ENCODE measurements around the gene LRP3.
A peak's percentile ranks its signal among the peaks of the same experiment; 100 is the strongest.
"Not testable (repeated sequence)": the region's sequence is repeated elsewhere in the genome, so short reads cannot be mapped to it uniquely, and the experiment has no call there.

The LRP3 gene

GRCh38 chr19:33193865-33194362 lies at the start of gene LRP3:
Gene LRP3 (plus strand): TSS chr19:33194330. CDS start chr19:33194786, 456 bp downstream.
- no peak for DNase-seq (ENCODE audit: low spot score)

DNA sequence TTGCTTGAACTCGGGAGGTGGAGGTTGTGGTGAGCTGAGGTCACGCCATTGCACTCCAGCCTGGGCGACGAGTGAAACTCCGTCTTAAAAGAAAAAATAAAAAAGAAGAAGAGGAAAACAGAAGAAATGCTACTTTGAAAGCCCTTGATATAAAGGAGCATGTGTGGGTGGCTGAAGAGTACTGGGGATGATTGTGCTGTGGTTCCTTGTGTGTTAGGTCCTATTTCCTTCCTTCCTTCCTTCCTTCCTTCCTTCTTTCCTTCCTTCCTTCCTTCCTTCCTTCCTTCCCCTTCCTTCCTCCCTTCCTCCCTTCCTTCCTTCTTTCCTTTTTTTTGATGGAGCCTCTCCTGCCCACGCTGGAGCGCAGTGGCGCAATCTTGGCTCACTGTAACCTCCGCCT lies 47.9 kb upstream of the LRP3 start:
- DNase-seq (ENCODE audit: low spot score): no peak

DNA sequence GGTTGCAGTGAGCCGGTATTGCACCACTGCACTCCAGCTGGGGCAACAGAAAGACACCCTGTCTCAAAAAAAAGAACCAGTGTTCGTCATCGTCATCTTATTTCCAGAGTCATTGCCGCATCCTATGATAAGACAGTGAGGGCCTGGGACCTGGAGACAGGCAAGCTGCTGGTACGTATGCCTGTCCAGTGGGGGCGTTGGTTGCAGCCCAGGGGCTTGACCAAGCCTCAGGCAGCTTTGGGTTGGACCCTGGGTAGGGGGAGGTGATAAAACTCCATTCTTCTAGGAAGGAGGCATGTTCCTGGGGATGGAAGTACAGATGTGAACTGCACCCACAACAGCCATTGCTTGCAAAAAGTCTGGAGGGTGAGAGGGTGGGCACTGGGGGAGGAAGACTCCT lies 46.6 kb upstream of the LRP3 start:
- no peak for DNase-seq (ENCODE audit: low spot score)

GRCh38 chr19:33150852-33151518 lies 43.1 kb upstream of the LRP3 start:
- DNase-seq (ENCODE audit: low spot score): no peak

- no peak for DNase-seq (ENCODE audit: low spot score)
Observed at GRCh38 chr19:33152176-33152575, 42.0 kb upstream of the LRP3 start.

DNA sequence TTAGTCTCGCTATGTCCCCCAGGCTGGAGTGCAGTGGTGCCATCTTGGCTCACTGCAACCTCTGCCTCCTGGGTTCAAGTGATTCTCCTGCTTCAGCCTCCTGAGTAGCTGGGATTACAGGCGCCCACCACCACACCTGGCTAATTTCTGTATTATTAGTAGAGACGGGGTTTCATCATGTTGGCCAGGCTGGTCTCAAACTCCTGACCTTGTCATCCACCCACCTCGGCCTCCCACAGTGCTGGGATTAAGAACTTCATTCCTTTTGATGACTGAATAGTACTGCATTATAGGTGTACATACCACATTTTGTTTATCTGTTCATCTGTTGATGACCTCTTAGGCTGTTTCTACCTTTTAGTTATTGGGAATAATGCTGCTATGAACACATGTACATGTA lies 41.5 kb upstream of the LRP3 start:
- not testable (repeated sequence) for DNase-seq (ENCODE audit: low spot score)

GRCh38 chr19:33154313-33154712 lies 39.8 kb upstream of the LRP3 start:
- not testable (repeated sequence) for DNase-seq (ENCODE audit: low spot score)

GRCh38 chr19:33156334-33156733 lies 37.8 kb upstream of the LRP3 start:
- no peak for DNase-seq (ENCODE audit: low spot score)

DNA sequence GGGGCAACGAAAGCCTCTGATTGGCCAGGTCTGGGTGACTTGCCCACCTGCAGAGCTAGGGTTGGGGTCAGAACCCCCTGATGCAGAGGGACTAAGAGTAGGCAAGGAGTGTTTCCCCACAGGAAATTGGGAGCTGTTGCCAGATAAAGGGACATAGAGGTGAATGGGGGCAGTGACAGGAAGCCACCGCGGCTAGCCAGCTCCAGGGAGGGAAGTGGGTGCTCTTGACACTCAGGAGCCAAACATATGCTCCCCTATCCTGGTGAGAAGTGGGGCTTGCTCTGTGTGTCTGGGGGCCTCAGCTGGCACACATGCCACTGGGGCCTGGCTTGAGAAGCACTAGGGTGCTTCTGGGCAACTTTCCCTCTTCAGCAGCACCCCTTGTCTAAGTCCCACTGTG lies 36.2 kb upstream of the LRP3 start:
- DNase-seq (ENCODE audit: low spot score): no peak

DNA sequence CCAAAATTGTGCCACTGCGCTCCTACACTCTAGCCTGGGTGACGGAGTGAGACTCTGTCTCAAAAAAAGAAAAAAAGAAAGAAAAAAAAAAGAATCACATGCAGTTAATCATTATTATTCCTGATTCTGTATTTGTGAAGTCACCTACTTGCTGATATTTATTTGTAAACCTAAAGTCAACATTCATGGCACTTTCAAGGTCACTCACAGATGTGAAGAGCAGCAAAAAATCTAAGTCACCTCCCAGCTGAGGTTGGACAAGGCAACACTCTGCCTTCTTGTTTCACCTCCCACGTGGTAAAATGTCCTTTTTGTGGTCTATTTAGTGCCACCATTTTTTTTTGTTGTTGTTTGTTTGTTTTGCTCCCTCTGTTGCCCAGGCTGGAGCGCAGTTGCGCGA lies 35.8 kb upstream of the LRP3 start:
- DNase-seq (ENCODE audit: low spot score): no peak

DNA sequence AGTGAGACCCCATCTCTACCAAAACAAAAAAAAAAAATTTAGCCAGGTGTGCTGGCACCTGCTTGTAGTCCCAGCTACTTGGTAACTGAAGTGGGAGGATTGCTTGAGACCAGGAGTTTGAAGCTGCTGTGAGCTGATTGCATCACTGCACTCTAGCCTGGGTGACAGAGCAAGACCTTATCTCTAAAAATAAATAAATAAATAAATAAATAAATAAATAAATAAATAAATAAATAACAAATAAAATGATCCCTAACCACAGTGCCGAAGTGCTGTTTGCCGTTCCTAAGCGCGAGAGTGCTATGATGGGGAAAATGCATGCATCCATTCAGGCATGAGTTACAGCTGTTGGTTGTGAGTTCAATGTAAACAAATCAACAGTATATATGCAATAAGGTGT lies 35.0 kb upstream of the LRP3 start:
- DNase-seq (ENCODE audit: low spot score): no peak

DNA sequence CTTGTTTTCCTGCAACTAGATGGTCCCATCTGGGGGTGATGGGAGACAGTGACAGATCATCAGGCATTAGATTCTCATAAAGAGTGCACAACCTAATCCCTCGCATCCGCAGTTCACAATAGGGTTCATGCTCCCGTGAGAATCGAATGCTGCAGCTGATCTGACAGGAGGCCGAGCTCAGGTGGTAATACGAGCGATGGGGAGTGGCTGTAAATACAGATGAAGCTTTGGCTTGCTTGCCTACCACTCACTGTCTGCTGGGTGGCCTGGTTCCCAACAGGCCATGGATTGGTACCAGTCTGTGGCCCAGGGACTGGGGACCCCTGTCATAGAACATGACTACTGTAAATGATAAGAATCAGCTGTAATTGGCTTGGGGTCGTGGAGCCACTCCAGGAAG lies 34.2 kb upstream of the LRP3 start:
- no peak for DNase-seq (ENCODE audit: low spot score)

- no peak for DNase-seq (ENCODE audit: low spot score)
Observed at GRCh38 chr19:33161201-33161600, 32.9 kb upstream of the LRP3 start.

DNA sequence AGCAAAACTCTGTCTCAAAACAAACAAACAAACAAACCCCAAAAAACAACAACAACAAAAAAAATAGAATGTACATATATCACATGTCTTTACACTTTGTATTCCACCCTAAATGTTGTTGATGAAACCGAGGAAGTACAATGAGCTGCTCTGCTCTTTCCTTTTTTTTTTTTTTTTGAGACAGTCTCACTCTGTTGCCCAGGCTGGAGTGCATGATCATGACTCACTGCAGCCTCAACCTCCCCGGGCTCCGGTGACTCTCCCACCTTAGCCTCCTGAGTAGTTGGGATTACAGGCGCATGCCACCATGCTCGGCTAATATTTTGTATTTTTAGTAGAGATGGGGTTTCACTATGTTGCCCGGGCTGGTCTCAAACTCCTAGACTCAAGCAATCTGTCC lies 30.6 kb upstream of the LRP3 start:
- no peak for DNase-seq (ENCODE audit: low spot score)

DNA sequence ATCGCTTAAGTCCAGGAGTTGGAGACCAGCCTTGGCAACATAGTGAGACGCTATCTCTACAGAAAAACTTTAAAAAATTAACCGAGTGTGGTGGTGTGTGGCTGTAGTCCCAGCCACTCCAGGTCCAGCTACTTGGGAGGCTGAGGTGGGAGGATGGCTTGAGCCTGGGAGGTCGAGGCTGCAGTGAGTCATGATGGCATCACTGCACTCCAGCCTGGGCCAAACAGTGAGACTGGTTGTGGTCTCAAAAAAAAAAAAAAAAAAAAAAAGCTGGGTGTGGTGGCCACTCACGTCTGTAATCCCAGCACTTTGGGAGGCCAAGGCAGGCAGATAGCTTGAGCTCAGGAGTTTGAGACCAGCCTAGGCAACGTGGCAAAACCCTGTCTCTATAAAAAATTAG lies 28.1 kb upstream of the LRP3 start:
- DNase-seq (ENCODE audit: low spot score): not testable (repeated sequence)

GRCh38 chr19:33167438-33167837 lies 26.7 kb upstream of the LRP3 start:
- no peak for DNase-seq (ENCODE audit: low spot score)

DNA sequence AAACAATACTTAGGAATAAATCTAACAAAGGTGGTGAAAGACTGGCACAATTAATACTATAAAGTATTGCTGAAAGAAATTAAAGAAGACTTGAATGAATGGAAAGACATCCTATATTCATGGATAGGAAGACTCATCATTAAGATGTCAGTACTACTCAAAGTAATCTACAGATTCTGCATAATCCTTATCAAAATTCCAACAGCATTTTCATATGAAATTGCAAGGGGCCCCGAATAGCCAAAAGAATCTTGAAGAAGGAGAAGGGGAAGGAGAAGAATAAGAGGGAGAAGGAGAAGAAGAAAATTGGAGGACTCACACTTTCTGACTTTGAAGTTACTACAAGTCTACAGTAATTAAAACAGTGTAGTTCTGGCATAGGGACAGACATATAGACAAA lies 25.6 kb upstream of the LRP3 start:
- no peak for DNase-seq (ENCODE audit: low spot score)

DNA sequence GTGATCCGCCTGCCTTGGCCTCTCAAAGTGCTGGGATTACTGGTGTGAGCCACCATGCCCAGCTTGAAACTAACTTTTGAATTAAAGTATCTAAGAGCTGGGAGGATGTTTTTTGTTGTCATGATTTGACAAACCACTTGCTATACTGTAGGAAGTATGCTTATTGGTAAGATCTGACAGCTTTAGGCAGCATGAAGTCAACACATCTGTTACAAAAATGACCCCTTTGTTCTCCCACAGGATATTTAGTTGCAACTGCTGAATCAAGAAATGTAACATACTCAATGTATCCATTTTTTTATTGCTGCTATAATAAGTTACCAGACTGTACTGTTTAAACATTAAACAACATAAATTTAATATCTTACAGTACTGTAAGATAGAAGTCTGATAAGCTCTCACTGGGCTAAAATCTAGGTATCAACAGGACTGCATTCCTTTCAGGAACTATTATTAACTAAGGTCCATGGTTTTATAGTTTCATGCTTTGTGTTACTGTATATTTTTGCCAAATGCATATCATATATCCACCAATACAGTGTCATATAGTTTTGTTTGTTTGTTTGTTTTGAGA lies 22.8 kb upstream of the LRP3 start:
- no peak for DNase-seq (ENCODE audit: low spot score)

DNA sequence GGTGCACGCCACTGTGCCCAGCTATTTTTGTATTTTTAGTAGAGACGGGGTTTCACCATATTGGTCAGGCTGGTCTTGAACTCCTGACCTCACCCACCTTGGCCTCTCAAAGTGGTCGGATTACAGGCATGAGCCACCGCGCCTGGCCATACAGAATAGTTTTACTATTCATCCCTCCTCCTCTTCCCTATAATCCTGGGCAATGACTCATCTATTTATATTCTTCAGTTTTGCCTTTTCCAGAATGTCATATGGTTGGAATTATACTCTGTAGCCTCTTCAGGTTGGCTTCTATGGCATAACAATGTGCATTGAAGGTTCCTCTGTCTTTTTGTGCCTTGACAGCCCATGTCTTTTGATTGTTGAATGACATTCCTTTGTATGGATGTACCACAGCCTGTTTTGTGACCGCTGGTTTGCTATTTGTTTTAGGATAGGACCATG lies 22.2 kb upstream of the LRP3 start:
- DNase-seq (ENCODE audit: low spot score): no peak

DNA sequence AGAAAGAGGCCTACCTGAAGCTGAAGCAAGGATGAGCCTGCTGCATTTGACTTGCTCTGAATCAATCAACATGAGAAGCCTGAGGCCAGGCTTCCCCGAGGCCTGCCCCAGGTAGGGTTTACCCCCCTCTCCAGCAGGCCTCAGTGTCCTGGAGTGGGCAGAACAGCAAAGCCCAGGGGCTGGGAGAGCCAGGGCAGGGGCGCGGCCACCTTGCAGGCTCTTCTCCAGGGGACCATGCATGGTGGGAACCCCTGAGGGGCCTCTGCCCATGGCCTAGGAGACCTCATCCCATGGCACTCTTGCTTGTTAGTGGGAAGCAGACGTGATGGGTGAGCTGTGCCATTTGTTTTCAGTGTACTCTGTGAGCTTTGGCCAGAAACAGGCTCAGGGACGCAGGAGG lies 19.9 kb upstream of the LRP3 start:
- no peak for DNase-seq (ENCODE audit: low spot score)

GRCh38 chr19:33175156-33175782 lies 18.9 kb upstream of the LRP3 start:
- no peak for DNase-seq (ENCODE audit: low spot score)

DNA sequence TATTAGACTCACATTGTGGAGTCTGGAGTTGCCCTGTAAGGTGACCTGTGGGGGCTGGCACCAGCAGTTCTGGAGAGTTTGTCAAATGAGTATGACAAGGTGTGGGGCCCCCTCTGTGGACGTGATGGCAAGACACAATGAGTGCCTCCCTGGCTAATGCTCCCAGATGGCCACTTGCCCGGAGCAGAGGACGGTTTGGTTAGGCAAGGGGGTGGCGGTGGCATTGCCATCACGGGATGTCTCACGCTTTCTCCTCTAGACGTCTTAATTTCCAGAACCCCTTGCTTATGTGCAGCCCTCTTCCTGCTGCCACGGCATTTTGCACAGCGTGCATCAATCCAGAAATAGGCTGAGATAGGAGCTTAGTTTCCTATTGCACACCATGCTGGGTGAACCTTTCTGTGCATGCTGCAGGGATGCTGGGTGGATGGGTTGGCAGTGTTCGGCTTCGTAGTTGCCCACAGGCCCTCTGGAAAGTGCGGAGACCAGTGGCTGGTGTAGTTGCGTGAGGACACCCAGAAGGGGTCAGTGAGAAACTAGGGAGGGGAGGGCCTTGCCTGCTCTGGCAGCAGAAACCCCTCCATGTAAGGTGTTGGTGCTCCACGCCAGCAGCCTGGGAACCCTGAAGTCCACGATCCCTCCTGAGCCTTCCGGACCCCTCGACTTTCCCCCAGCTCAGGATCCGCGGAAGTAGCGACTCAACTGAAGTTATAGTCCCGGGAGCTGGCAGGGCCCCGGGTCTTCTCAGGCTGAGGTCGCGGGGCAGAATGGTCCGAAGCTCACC lies 18.1 kb upstream of the LRP3 start:
- peak; percentile 18 for DNase-seq (ENCODE audit: low spot score)
